GM18526 (cell line): ENCODE measurements around the gene CACNA2D3.

Experiments used
- POLR2A ChIP-seq: IDR thresholded peaks from 3 replicates; pipeline ENCODE4 v1.6.1; 2011; ENCODE audit not compliant: insufficient read length; ENCODE audit errors: extremely low read depth

Gene CACNA2D3

GRCh38 chr3:54217828-54218227, 95.5 kb downstream of the CACNA2D3 start:
- no peak for TF ChIP-seq POLR2A

- TF ChIP-seq POLR2A, result no peak
Measured at GRCh38 chr3:54222316-54222715, 100.0 kb downstream of the CACNA2D3 start.

GRCh38 chr3:54223063-54223462, 100.7 kb downstream of the CACNA2D3 start:
- TF ChIP-seq POLR2A, result no peak

- TF ChIP-seq POLR2A, result no peak
Measured at GRCh38 chr3:54225841-54226528, 103.6 kb downstream of the CACNA2D3 start.

GRCh38 chr3:54228806-54229205, 106.5 kb downstream of the CACNA2D3 start:
- no peak for TF ChIP-seq POLR2A

GRCh38 chr3:54232618-54233017, 110.3 kb downstream of the CACNA2D3 start:
- TF ChIP-seq POLR2A, result no peak

- TF ChIP-seq POLR2A, result no peak
Measured at GRCh38 chr3:54235998-54236397, 113.6 kb downstream of the CACNA2D3 start.

GRCh38 chr3:54237109-54237508, 114.8 kb downstream of the CACNA2D3 start:
- no peak for TF ChIP-seq POLR2A

GRCh38 chr3:54237788-54238502, 115.6 kb downstream of the CACNA2D3 start:
- no peak for TF ChIP-seq POLR2A

GRCh38 chr3:54240309-54240708, 118.0 kb downstream of the CACNA2D3 start:
- no peak for TF ChIP-seq POLR2A

- no peak for TF ChIP-seq POLR2A
Measured at GRCh38 chr3:54243056-54243931, 120.9 kb downstream of the CACNA2D3 start.

GRCh38 chr3:54243960-54244682, 121.8 kb downstream of the CACNA2D3 start:
- no peak for TF ChIP-seq POLR2A

- no peak for TF ChIP-seq POLR2A
Measured at GRCh38 chr3:54251705-54252104, 129.4 kb downstream of the CACNA2D3 start.

GRCh38 chr3:54257125-54257720, 134.9 kb downstream of the CACNA2D3 start:
- no peak for TF ChIP-seq POLR2A

GRCh38 chr3:54259636-54260035, 137.3 kb downstream of the CACNA2D3 start:
- TF ChIP-seq POLR2A, result no peak

GRCh38 chr3:54261141-54261540, 138.8 kb downstream of the CACNA2D3 start:
- no peak for TF ChIP-seq POLR2A
